Peyer's patch (tissue), 4 donors: ENCODE data around the gene SOX30. TPM values are rescaled to one million over a fixed set of nuclear protein-coding genes. Genes with fewer than 3 reads are reported as not detected.
"Not testable (repeated sequence)": the region's sequence is repeated elsewhere in the genome, so short reads cannot be mapped to it uniquely, and the experiment has no call there.

Experiments
- DNase-seq, 3 donors: peaks; one replicate each; pipeline ENCODE4 v3.0.0-alpha.2; 2017 to 2019
- H3K27ac ChIP-seq, 4 donors: fragments of 200-600 bp; sonication (generic); one replicate each; pipeline ENCODE4 v1.5.1; 2016 to 2019
- H3K27me3 ChIP-seq, 2 donors: fragments of 200-600 bp; sonication (generic); one replicate each; pipeline ENCODE4 v1.5.1; 2019
- H3K36me3 ChIP-seq, 3 donors: fragments of 200-600 bp; sonication (generic); one replicate each; pipeline ENCODE4 v1.5.1; 2016 to 2019
- H3K4me1 ChIP-seq, 4 donors: fragments of 200-600 bp; sonication (generic); one replicate each; pipeline ENCODE4 v1.5.1; 2016 to 2019
- H3K4me3 ChIP-seq, 4 donors: fragments of 200-600 bp; sonication (generic); 1 replicate in 3 of 4; 2 replicates in 1 of 4; pipeline ENCODE4 v1.5.1; 2016 to 2019; ENCODE audit warnings: mild to moderate bottlenecking in 1 of 4
- H3K9me3 ChIP-seq, 4 donors: fragments of 200-600 bp; sonication (generic); one replicate each; pipeline ENCODE4 v1.5.1; 2016 to 2019; ENCODE audit warnings: mild to moderate bottlenecking in 1 of 4
- POLR2A ChIP-seq, 2 donors: fragments of 450-650 bp; IDR thresholded peaks; one replicate each; pipeline ENCODE4 v1.5.1; 2017; ENCODE audit warnings: antibody characterized with exemption in 2 of 2, mild to moderate bottlenecking in 2 of 2, moderate library complexity in 2 of 2
- total RNA-seq, 4 donors: library from RNA; depleted of rRNA; stranded (reverse); fragments of >200 nt; gene quantifications; one replicate each; pipeline ENCODE4 v1.1.0, GENCODE V29; 2016
- TF ChIP-seq, protein P1 (sequence below), 6 experiments: fragments of 450-650 bp in 4 of 6; fragments of 200-600 bp in 2 of 6; sonication (generic) in 1 of 6; IDR thresholded peaks; one replicate each; pipeline ENCODE4 v1.5.1; 2017 to 2019; ENCODE audit warnings: antibody characterized with exemption in 6 of 6, mild to moderate bottlenecking in 3 of 6, moderate library complexity in 1 of 6

SOX30 gene
- 1 to 10 TPM in 1 of 4 donors, under 1 TPM in 1, not detected in 2; 0.66 to 1.8 TPM for total RNA-seq

DNA sequence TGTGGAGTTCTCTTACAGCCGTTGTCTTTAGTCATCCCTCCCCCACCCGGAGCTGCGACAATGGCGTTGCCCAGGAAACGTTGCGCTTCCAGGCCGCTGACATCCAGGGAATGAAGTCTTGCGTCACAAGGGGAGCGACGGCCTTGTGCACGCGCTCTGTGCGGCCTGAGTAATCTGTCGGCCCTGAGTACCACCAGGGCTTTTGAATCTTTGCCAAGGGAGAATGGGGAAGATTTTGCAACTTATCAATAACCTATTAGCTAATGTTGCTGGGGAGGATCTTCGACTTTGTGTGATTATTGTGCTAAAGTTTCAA lies at the start of gene SOX30:
Gene SOX30 (minus strand): TSS at position 62 of the 316 bp plus-strand sequence. CDS start 360 bp downstream, outside the sequence.
- peak within 1 kb of the TSS; percentile 46 to 74 (median 50) for H3K4me3 ChIP-seq
- DNase-seq: no peak
- TF ChIP-seq POLR2A (IDR thresholded peaks at IDR 0.05): no peak
- TF ChIP-seq, protein P1, sequence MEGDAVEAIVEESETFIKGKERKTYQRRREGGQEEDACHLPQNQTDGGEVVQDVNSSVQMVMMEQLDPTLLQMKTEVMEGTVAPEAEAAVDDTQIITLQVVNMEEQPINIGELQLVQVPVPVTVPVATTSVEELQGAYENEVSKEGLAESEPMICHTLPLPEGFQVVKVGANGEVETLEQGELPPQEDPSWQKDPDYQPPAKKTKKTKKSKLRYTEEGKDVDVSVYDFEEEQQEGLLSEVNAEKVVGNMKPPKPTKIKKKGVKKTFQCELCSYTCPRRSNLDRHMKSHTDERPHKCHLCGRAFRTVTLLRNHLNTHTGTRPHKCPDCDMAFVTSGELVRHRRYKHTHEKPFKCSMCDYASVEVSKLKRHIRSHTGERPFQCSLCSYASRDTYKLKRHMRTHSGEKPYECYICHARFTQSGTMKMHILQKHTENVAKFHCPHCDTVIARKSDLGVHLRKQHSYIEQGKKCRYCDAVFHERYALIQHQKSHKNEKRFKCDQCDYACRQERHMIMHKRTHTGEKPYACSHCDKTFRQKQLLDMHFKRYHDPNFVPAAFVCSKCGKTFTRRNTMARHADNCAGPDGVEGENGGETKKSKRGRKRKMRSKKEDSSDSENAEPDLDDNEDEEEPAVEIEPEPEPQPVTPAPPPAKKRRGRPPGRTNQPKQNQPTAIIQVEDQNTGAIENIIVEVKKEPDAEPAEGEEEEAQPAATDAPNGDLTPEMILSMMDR (IDR thresholded peaks at IDR 0.05): no peak
- H3K4me1 ChIP-seq: no peaks in the 10 kb centered on the region
- peak within 1 kb of the TSS; percentile 29 to 79 (median 62) for H3K27ac ChIP-seq
- no peaks in the 10 kb centered on the region for H3K36me3 ChIP-seq
- H3K9me3 ChIP-seq: no peaks in the 10 kb centered on the region
- H3K27me3 ChIP-seq: no peaks in the 10 kb centered on the region

DNA sequence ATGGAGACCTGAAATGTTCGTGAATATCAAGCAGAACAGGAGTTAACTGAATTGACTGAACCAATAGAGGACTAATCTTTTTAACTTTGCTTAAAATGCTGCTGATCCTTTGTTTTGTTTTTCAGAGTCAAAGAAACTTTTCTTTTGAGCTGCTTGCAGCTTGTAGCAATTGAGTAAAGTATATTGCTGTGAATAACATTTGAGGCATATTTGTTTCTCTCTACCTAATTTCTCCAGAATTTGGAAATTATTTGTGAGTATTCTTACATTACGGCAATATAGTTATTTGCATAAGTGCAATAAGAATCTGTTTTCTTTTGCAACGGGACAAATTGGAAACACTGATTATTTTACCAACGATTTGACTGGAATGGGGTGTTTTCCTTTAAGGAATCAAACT lies 46.4 kb upstream of the SOX30 start:
- not testable (repeated sequence) for H3K27ac ChIP-seq, H3K27me3 ChIP-seq, H3K36me3 ChIP-seq, H3K9me3 ChIP-seq, H3K4me3 ChIP-seq, DNase-seq, H3K4me1 ChIP-seq

DNA sequence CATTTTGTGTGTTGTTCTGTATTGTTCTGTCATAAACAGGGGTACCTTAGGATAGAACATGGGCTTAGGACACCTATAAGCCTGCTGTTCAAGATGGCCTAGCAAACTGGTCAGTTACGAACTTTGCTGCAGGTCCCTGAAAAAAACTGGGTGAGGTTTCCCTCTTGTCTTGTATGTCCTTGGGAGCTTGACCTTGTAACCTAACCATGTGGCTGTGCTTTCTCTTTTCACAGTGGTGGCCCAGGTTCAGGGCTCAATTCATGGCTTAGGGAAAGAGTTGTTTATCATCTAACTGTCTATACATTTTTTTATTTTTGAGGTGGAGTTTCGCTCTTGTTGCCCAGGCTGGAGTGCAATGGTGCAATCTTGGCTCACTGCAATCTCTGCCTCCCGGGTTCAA lies 43.9 kb upstream of the SOX30 start:
- not testable (repeated sequence) for H3K9me3 ChIP-seq, H3K4me3 ChIP-seq, H3K27ac ChIP-seq, H3K36me3 ChIP-seq, H3K4me1 ChIP-seq, DNase-seq, H3K27me3 ChIP-seq

DNA sequence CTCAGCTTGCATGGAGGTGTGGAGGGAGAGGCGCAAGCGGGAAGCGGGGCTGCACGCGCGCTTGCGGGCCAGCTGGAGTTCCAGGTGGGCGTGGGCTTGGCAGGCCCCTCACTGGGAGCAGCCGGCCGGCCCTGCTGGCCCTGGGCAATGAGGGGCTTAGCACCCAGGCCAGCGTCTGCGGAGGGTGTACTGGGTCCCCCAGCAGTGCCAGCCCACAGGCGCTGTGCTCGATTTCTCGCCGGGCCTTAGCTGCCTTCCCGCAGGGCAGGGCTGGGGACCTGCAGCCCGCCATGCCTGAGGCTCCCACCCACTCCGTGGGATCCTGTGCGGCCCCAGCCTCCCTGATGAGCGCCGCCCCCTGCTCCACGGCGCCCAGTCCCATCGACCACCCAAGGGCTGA lies 41.6 kb upstream of the SOX30 start:
- not testable (repeated sequence) for H3K27me3 ChIP-seq

DNA sequence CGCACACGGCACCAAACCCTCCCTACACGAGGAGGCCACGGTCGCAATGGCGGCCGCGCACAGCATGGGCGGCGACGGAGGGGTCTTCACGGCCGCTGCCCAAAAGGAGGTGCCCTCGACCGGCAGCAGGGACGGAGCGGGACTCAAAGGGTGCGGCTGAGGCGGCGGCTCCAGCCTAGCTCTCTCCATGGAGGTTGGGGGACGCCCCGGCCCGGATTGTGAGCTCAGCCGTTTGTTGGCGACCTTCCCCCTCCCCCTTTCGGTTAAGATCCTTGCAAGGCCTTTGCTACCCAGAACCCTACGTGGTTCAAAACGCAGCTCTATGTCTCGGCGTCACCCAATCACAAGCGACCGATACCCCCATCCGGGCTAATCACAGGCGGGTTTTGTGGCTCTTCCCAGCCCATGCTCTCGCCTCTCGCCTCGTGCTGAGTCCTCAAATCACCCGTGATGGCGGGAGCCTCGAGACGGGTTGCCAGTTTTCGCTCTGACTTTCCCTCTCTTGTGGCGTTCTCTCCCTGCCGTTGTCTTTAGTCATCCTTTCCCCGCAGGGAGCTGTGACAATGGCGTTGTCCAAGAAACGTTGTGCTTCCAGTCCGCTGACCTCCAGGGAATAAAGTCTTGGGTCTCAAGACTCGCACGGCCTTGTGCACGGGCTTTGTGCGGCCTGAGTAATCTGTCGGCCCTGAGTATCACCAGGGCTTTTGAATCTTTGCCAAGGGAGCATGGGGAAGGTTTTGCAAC lies 38.6 kb upstream of the SOX30 start:
- no peak overlapping the region for H3K27ac ChIP-seq
- no peaks in the 10 kb centered on the region for H3K27me3 ChIP-seq
- peak overlapping the region in 1 of 4 donors; percentile 15 for H3K4me3 ChIP-seq
- no peaks in the 10 kb centered on the region for H3K9me3 ChIP-seq
- no peaks in the 10 kb centered on the region for H3K4me1 ChIP-seq
- no peak for DNase-seq
- no peaks in the 10 kb centered on the region for H3K36me3 ChIP-seq
- TF ChIP-seq POLR2A (IDR thresholded peaks at IDR 0.05): no peak
- TF ChIP-seq, protein P1 (IDR thresholded peaks at IDR 0.05): no peak

More for the DNA sequence above, 41.6 kb upstream of the SOX30 start:
- not testable (repeated sequence) for H3K27ac ChIP-seq, H3K36me3 ChIP-seq, H3K4me3 ChIP-seq, H3K4me1 ChIP-seq, DNase-seq, H3K9me3 ChIP-seq

DNA sequence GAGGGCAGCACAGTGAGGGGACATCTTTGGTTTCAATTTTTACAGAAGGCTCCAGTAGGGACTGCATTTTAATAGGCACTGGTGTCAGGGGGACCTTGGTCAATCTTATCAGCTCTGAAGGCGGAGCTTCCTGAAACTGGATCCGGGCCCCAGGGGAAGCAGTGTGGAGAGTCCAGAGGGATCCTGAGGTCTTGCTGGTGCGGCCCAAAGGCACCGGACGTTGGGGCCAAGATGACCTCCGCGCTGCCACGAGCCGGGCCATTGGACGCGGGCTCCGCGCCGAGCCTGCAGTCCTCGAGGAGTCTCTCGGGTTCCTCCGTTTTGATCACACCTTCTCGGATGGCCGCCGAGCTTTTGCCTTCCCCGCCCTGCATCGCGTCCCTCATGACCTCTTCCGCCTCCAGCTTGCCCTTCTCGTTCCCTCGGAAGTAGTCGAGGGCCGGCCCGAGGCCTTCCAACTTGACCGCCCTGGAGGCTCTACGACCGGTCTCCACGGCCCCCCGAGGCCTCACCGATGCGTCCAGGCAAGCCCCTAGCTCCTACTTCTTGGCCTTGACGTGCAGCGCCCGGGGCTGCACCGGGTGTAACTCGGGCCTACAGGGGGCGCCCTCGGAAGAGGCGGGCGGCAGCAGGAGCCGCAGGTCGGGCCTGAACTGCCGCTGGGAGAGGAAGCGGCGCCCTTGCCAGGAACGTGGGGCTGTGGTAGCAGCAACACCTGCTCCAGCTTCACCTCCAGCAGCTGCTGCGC lies 37.9 kb upstream of the SOX30 start:
- Histone ChIP-seq H3K9me3 (no peaks in the 10 kb centered on the region), H3K4me1 (no peaks in the 10 kb centered on the region), H3K27me3 (no peaks in the 10 kb centered on the region), H3K4me3 (peak overlapping the region in 1 of 4 donors; percentile 15), H3K36me3 (no peaks in the 10 kb centered on the region), H3K27ac (no peak overlapping the region)
- no peak for TF ChIP-seq POLR2A (IDR thresholded peaks at IDR 0.05)
- TF ChIP-seq, protein P1 (IDR thresholded peaks at IDR 0.05): peak in 2 of 6 experiments; percentile 3 to 34
- DNase-seq: peak in 1 of 3 donors; percentile 21

DNA sequence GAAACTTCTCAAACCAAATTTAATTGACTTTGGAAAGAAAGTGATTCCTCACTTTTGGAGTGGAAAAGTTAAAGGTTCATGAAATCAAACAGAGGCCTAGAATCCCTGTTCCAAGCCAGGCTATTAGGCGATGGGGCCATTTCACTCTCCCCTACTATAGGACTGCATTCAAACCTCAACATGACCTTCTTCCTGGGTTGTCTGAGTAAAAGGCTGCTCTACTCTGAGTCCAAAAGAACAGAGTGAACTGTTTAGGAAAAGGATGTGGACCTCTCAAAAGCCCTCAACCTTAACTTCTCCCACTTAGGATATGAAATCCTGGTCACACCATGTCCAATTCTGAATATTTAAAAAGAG lies 34.9 kb upstream of the SOX30 start:
- TF ChIP-seq, protein P1 (IDR thresholded peaks at IDR 0.05): no peak
- no peak for TF ChIP-seq POLR2A (IDR thresholded peaks at IDR 0.05)
- Histone ChIP-seq H3K27me3 (no peaks in the 10 kb centered on the region), H3K36me3 (no peaks in the 10 kb centered on the region), H3K4me3 (no peak overlapping the region), H3K4me1 (no peaks in the 10 kb centered on the region), H3K9me3 (no peaks in the 10 kb centered on the region), H3K27ac (no peak overlapping the region)
- DNase-seq: no peak

DNA sequence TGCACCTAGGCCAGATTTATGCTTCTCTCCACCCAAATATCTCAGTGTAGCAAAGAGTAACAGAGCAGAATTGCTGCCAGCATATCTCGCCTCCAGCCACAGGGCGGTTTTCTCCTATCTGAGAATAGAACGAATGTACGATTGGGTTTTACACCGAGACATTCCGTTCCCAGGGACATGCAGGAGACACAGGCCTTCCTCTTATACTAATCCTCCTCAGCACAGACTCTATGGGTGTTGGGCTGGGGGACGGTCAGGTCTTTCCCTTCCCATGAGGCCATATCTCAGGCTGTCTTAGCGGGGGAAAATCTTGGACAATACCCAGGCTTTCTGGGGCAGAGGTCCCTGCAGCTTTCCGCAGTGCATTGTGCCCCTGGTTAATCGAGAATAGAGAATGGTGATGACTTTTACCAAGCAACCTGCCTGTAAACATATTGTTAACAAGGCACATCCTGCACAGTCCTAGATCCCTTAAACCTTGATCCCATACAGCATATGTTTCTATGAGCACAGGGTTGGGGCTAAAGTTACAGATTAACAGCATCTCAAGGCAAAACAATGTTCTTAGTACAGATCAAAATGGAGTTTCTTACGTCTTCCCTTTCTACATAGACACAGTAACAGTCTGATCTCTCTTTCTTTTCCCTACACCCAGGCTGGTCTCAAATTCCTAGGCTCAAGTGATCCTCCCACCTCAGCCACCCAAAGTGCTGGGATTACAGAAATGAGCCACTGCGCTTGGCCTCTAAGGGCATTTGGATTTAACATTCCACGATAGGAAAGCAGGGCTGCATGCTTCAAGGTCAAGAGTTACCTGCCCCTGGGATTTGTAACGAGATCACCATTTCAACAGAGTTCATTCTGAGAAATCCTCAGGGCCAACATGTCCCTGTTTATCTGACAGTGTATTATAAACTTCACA lies 34.3 kb upstream of the SOX30 start:
- not testable (repeated sequence) for H3K27ac ChIP-seq, DNase-seq, H3K9me3 ChIP-seq, H3K36me3 ChIP-seq, H3K4me3 ChIP-seq, H3K4me1 ChIP-seq, H3K27me3 ChIP-seq
